Keratinocyte (primary cell): ENCODE data around the gene FXYD1. TPM values are rescaled to one million over a fixed set of nuclear protein-coding genes. Genes with fewer than 3 reads are reported as not detected.
A peak's percentile ranks its signal among the peaks of the same experiment; 100 is the strongest.

Experiments used
- DNase-seq: peaks from one replicate; pipeline ENCODE4 v3.0.0-alpha.2; 2011; ENCODE audit warnings: low read depth, missing footprints, low spot score
- FAIRE-seq: peaks from 2 replicates; lab custom pipeline; 2011; peaks lifted over from hg19 to GRCh38; lab: Jason Lieb, UNC
- H2AFZ ChIP-seq: 2 replicates; pipeline ENCODE4 v1.6.0; 2012; ENCODE audit warnings: low read length, control low read depth, inconsistent platforms; ENCODE audit not compliant: control insufficient read depth
- H3K27ac ChIP-seq: 2 replicates; pipeline ENCODE4 v1.5.1; 2011; ENCODE audit warnings: low read length; ENCODE audit not compliant: control insufficient read depth, insufficient read depth
- H3K27me3 ChIP-seq: 3 replicates; pipeline ENCODE4 v1.6.0; 2011; ENCODE audit warnings: low read length; ENCODE audit not compliant: control insufficient read depth, insufficient read depth; ENCODE audit errors: extremely low read depth
- H3K36me3 ChIP-seq, 2 experiments: 2 replicates in 1 of 2; 3 replicates in 1 of 2; pipeline ENCODE4 v1.5.1; 2011; ENCODE audit warnings: low read length in 2 of 2, mild to moderate bottlenecking in 1 of 2; ENCODE audit not compliant: control insufficient read depth in 2 of 2, insufficient read depth in 2 of 2; ENCODE audit errors: extremely low read depth in 1 of 2
- H3K4me1 ChIP-seq: 3 replicates; pipeline ENCODE4 v1.5.1; 2011; ENCODE audit warnings: low read length; ENCODE audit not compliant: control insufficient read depth, insufficient read depth; ENCODE audit errors: extremely low read depth
- H3K4me2 ChIP-seq: 3 replicates; pipeline ENCODE4 v1.6.0; 2011; ENCODE audit warnings: low read depth, low read length; ENCODE audit not compliant: control insufficient read depth, insufficient read depth; ENCODE audit errors: extremely low read depth
- H3K4me3 ChIP-seq, 3 experiments: fragments of 200-600 bp in 1 of 3; sonication (generic) in 1 of 3; 2 replicates in 2 of 3; 3 replicates in 1 of 3; pipeline ENCODE4 v1.5.1; 2011 to 2016; ENCODE audit warnings: low read length in 3 of 3, mild to moderate bottlenecking in 3 of 3, control low read depth in 2 of 3, inconsistent platforms in 1 of 3, low read depth in 1 of 3, mixed read lengths in 1 of 3, mixed run types in 1 of 3, moderate library complexity in 1 of 3; ENCODE audit not compliant: control insufficient read depth in 2 of 3, insufficient read depth in 2 of 3; ENCODE audit errors: extremely low read depth in 1 of 3
- H3K79me2 ChIP-seq: 2 replicates; pipeline ENCODE4 v1.6.0; 2012; ENCODE audit warnings: low read length; ENCODE audit not compliant: control insufficient read depth, insufficient read depth
- H3K9ac ChIP-seq: 3 replicates; pipeline ENCODE4 v1.6.0; 2011; ENCODE audit warnings: low read length; ENCODE audit not compliant: control insufficient read depth, insufficient read depth; ENCODE audit errors: extremely low read depth
- H3K9me1 ChIP-seq: 3 replicates; pipeline ENCODE4 v1.6.0; 2011; ENCODE audit warnings: low read length; ENCODE audit not compliant: control insufficient read depth, insufficient read depth; ENCODE audit errors: extremely low read depth
- H3K9me3 ChIP-seq: 2 replicates; pipeline ENCODE4 v1.5.1; 2012; ENCODE audit warnings: low read depth, low read length; ENCODE audit not compliant: control insufficient read depth
- H4K20me1 ChIP-seq: 3 replicates; pipeline ENCODE4 v1.6.0; 2011; ENCODE audit warnings: low read length; ENCODE audit not compliant: control insufficient read depth, insufficient read depth; ENCODE audit errors: extremely low read depth
- CTCF ChIP-seq, 3 experiments: IDR thresholded peaks in 1 of 3; conservative IDR thresholded peaks in 1 of 3; optimal IDR thresholded peaks in 1 of 3; 2 replicates in 2 of 3; 3 replicates in 1 of 3; pipeline versions ENCODE3 to v1.5.1; 2011; ENCODE audit warnings: low read length in 3 of 3, mild to moderate bottlenecking in 3 of 3, moderate library complexity in 2 of 3, control low read depth in 1 of 3, inconsistent platforms in 1 of 3; ENCODE audit not compliant: insufficient read depth in 2 of 3; ENCODE audit errors: extremely low read depth in 1 of 3
- EZH2 ChIP-seq: IDR thresholded peaks from one replicate; pipeline ENCODE4 v1.6.1; 2012; ENCODE audit warnings: inconsistent platforms, mild to moderate bottlenecking, low read length, moderate library complexity
- dilution Hi-C: fragments of 300-500 bp; cut with MboI; formaldehyde crosslinking; loops from one replicate; pipeline ENCODE4 v1.7.0; 2020; ENCODE audit warnings: low sequenced_read_pairs; ENCODE audit not compliant: extremely low pct_ligation_motif_present
- polyA plus RNA-seq, 5 experiments: library from polyadenylated mRNA; depleted of rRNA in 3 of 5; stranded (reverse) in 3 of 5; stranded (forward) in 1 of 5; unstranded in 1 of 5; fragments of >200 nt; gene quantifications; 1 replicate in 1 of 5; 2 replicates in 3 of 5; 3 replicates in 1 of 5; pipeline versions ENCODE4 v1.2.1 to v1.2.3, GENCODE V29; 2011 to 2012; ENCODE audit warnings: missing spikeins in 2 of 5, low read depth in 1 of 5, low replicate concordance in 1 of 5

FXYD1 gene
- polyA plus RNA-seq, 1 donor (not counting 4 experiments of a cell fraction or from before 2014, with no cell fraction given): 0.14 TPM

- H3K9me3 ChIP-seq: no peaks in the 10 kb centered on the region
- peaks cover 6% of the 10 kb centered on the region for H3K4me1 ChIP-seq
- no peak overlapping the region for H2AFZ ChIP-seq
- DNase-seq: no peak
- no peak overlapping the region for H3K4me2 ChIP-seq
- dilution Hi-C loops: no loop called here
- no peaks in the 10 kb centered on the region for H3K79me2 ChIP-seq
- no peaks in the 10 kb centered on the region for H3K9me1 ChIP-seq
- TF ChIP-seq EZH2: no peak
- TF ChIP-seq CTCF (optimal IDR thresholded peaks at IDR 0.05 in 1 of 3, IDR thresholded peaks at IDR 0.05 in 1 of 3, conservative IDR thresholded peaks at IDR 0.05 in 1 of 3; ENCODE audit: extremely low read depth in 1 of 3, insufficient read depth in 2 of 3, low read length in 3 of 3): peak; percentile 64 to 93 (median 93)
- no peak overlapping the region for H3K4me3 ChIP-seq
- peak; percentile 46 for FAIRE-seq
- H3K27me3 ChIP-seq: no peaks in the 10 kb centered on the region
- no peaks in the 10 kb centered on the region for H4K20me1 ChIP-seq
- H3K36me3 ChIP-seq: no peaks in the 10 kb centered on the region
- H3K27ac ChIP-seq: no peak overlapping the region
- H3K9ac ChIP-seq: no peak overlapping the region
Measured at GRCh38 chr19:35135389-35135909, 3.2 kb upstream of the FXYD1 start.

DNA sequence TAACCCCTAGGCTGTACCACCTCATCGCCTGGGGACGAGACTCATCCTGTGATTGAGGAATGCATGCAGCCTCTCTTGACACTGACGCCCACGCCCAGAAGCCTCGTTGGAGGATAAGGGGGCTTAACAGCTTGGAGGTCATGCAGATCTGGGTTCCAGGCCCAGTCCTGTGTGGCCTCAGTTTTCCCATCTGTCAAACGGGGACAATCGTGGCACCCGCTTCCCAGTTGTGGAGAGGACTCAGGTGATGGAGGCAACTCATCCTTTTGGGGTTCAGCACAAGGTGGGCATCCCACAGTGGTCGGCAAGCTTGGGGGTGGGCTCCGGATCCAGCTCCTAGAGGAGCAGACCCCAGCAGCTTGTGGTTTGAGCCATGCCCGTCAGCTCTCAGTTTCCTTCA lies 2.4 kb upstream of the FXYD1 start:
- Histone ChIP-seq H3K9me3 (no peaks in the 10 kb centered on the region), H3K4me1 (peaks cover 9% of the 10 kb centered on the region), H3K9ac (no peak overlapping the region), H4K20me1 (no peaks in the 10 kb centered on the region), H3K27ac (no peak overlapping the region), H2AFZ (no peak overlapping the region), H3K4me3 (no peak overlapping the region), H3K4me2 (no peak overlapping the region), H3K27me3 (no peaks in the 10 kb centered on the region), H3K9me1 (no peaks in the 10 kb centered on the region), H3K79me2 (no peaks in the 10 kb centered on the region), H3K36me3 (no peaks in the 10 kb centered on the region)
- no peak for FAIRE-seq
- dilution Hi-C loops: no loop called here
- no peak for TF ChIP-seq EZH2
- TF ChIP-seq CTCF (optimal IDR thresholded peaks at IDR 0.05 in 1 of 3, IDR thresholded peaks at IDR 0.05 in 1 of 3, conservative IDR thresholded peaks at IDR 0.05 in 1 of 3; ENCODE audit: extremely low read depth in 1 of 3, insufficient read depth in 2 of 3, low read length in 3 of 3): no peak
- no peak for DNase-seq
